NOMO-1 (cell line): ENCODE data around the gene ZBTB40.

Experiments used
- DNase-seq, 2 experiments: peaks; one replicate each; lab custom pipeline; 2025; ENCODE audit not compliant: unreplicated experiment in 2 of 2; lab: John Stamatoyannopoulos, UW

Gene ZBTB40

GRCh38 chr1:22451702-22452480 lies at the start of gene ZBTB40:
TSS of gene ZBTB40 (plus strand) at chr1:22451851. CDS start at chr1:22489949, 38,098 bp downstream.
- DNase-seq, result peak; percentile 90 to 94

GRCh38 chr1:22402356-22403053 lies 49.1 kb upstream of the ZBTB40 start:
- no peak for DNase-seq

GRCh38 chr1:22404486-22404885 lies 47.2 kb upstream of the ZBTB40 start:
- DNase-seq, result no peak

- DNase-seq, result no peak
Measured at GRCh38 chr1:22406722-22407495, 44.7 kb upstream of the ZBTB40 start.

GRCh38 chr1:22408230-22408629 lies 43.4 kb upstream of the ZBTB40 start:
- no peak for DNase-seq

GRCh38 chr1:22410401-22410800 lies 41.2 kb upstream of the ZBTB40 start:
- no peak for DNase-seq

GRCh38 chr1:22410928-22411495 lies 40.6 kb upstream of the ZBTB40 start:
- no peak for DNase-seq

GRCh38 chr1:22411589-22411988 lies 40.1 kb upstream of the ZBTB40 start:
- DNase-seq, result no peak

- DNase-seq, result no peak
Measured at GRCh38 chr1:22412932-22413727, 38.5 kb upstream of the ZBTB40 start.

GRCh38 chr1:22413799-22414198 lies 37.9 kb upstream of the ZBTB40 start:
- no peak for DNase-seq

- no peak for DNase-seq
Measured at GRCh38 chr1:22414244-22414751, 37.4 kb upstream of the ZBTB40 start.

GRCh38 chr1:22415489-22415888 lies 36.2 kb upstream of the ZBTB40 start:
- DNase-seq, result no peak

GRCh38 chr1:22416555-22417454 lies 34.8 kb upstream of the ZBTB40 start:
- DNase-seq, result peak; percentile 48 to 71

- DNase-seq, result no peak
Measured at GRCh38 chr1:22417466-22417865, 34.2 kb upstream of the ZBTB40 start.

- no peak for DNase-seq
Measured at GRCh38 chr1:22418312-22418711, 33.3 kb upstream of the ZBTB40 start.

GRCh38 chr1:22418933-22419382 lies 32.7 kb upstream of the ZBTB40 start:
- no peak for DNase-seq

- DNase-seq, result peak; percentile 41 to 49
Measured at GRCh38 chr1:22420455-22421053, 31.1 kb upstream of the ZBTB40 start.

- no peak for DNase-seq
Measured at GRCh38 chr1:22426781-22427180, 24.9 kb upstream of the ZBTB40 start.

- DNase-seq, result no peak
Measured at GRCh38 chr1:22428672-22429071, 23.0 kb upstream of the ZBTB40 start.
